HG03108 (cell line): ENCODE results near the gene LRP1B.

Experiments used
- ATAC-seq: cut with Tn5 transposase; IDR thresholded peaks from one replicate; pipeline ENCODE4 v1.9.1; 2021; ENCODE audit warnings: moderate library complexity; ENCODE audit not compliant: unreplicated experiment

Gene LRP1B

DNA sequence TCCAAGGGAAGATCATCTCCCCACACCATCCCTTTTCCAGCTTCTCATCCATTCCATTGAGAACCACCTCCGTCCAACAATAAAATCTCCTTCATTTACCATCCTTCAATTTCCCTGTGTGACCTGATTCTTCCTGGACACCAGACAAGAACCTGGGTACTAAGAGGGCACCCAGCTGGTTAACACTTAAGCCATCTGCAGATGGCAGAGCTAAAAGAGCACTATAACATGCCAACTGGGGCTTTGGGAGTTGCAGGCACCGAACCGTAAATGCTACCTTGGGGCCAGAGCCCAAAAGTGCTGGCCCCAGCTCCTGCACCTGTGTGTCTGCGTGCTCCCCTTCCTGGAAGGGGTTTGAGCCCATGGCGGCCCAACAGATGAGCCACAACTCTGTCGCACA is 655.0 kb downstream of the LRP1B start:
- ATAC-seq: no peak

DNA sequence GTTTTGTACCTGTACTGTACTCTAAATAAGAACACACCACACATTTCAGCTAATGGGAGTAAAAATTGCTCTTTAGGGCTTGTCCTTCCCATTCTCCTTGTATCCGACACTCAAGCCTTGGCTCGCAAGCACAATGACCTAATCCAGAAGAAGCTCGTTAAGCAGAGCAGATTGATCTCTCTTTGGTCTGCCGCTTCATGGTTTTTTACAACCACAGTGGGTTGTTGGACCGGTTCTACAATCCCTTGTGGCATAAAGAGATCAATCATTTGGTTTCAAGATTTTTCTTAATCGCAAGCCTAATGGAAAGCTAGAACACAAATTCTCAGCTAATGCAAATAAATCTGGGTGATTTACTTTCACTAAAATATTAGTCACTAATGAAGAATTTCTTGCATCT is 662.1 kb downstream of the LRP1B start:
- no peak for ATAC-seq

DNA sequence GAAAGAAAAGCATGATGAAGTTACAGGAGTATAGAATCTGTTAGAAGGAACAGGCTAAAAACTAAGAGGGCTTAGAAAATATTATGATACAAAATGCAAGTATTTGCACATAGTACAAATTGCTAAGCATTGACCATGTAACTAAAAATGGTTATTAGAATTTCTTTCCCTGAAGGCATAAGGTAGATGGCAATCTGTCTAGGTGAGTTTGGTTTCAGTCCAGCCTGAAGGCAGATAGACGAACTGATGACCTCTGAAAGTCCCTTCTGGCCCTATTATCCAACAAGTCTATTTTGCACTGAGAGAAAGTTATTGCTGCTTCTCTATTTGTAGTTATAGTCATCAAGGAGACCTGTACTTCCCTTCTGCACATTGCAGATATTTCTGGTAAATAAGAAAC is 663.5 kb downstream of the LRP1B start:
- ATAC-seq: no peak

DNA sequence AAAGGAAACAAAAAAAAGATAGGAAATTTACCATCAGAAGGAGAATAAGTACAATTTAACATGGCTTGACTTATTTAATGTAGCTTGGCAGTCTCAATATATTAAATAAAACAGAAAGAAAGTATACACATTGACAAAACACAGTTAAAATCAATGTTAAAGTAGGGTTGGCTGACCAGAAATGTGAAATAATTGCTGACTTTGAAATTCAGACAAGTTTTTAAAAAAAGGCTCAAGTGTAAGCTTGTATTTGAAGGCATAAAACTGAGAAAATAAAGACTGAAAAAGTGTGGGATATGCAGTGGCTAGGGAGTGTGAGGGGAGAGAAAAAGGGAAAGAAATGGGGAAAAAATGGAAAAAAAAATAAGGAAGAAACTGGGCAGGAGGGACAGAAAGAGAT is 665.8 kb downstream of the LRP1B start:
- no peak for ATAC-seq

DNA sequence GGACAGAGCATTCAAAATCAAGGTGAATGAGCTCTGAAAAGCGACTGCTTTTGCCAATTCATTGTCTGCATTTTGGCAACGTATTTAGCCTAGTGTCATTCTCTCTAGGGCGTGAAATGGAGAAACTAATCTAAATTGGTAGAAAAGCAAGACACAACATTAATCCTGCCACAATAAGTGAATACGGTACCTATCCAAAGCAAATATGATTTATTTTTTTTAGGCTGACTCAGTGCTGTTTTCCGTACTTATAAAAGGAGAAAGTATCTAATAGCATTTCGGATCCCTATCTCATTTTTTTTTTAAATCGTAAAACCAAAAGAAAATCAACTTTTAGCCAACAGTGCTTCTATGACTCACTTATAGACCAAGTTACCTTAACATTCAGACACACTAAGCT is 672.5 kb downstream of the LRP1B start:
- no peak for ATAC-seq

DNA sequence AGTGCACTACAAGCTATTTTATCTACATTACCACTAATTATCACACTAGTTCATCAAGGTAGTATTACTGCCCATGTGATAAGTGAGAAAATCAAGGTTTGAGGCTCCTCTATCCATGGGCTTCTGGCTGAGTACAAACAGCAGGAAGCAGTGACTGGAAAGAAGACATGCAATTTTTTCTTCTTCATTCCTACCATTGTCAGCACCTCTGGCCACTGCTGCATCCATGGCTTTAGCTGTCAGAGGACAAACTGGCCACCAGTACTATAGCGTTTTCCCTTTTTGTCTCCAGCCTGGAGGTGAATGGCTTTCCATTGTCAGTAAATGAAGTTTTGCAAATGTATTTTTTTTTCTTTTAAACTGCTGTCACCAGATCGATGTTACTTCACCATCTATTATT is 674.9 kb downstream of the LRP1B start:
- no peak for ATAC-seq

DNA sequence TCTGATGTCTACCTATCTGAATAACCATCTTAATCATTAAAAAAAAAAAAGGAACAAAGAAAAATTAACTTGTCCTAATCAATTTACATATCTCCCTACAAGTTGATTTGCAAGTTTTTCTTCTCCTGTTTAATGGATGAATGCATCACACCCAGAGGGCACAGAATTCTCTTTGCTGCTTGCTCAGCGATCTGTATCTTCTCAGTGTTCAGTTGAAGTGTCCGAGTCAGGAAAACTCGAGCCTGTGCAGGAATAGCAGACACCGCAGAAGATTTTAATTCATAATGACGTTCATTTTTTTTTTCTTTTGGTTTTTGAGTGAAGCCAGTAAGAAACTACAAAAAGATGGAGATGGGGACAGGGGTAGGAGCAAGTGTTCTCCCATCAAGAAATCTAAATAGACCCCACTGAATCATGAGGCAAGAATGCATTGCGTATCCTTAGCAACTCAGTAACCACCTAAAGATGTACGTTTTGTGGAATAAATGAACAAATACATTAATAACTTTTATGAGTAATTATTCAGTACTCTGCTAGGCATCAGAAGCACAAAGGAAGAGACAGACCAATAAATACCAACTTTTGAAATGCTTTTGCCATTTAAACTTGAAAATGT is 675.5 kb downstream of the LRP1B start:
- ATAC-seq: no peak

DNA sequence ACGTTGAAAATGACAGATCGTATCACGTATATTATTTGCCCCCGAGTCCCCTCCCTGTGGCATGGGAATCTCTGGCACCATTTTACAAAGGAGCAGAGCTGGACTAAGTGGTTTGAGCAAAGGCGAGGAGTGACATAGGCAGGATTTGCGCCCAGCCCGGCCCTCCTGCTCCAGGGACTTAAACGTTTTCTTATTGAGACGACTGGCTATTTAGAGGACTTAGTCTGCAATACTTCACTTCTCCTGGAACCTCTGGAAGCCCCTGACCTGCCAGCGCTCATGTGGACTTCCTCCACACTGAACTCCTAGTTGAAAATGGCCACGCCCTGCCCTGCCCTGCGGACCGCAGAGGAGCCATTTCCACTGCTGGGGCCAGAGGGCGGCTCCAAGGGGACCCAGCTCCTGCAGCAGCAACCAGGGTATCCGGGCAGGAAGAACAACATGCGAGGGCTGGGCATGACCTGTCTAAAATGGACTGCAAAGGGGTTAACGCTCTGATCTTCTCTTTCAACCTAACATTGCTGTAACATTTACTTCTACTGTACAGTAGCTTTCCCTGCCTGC is 690.7 kb downstream of the LRP1B start:
- ATAC-seq: no peak

DNA sequence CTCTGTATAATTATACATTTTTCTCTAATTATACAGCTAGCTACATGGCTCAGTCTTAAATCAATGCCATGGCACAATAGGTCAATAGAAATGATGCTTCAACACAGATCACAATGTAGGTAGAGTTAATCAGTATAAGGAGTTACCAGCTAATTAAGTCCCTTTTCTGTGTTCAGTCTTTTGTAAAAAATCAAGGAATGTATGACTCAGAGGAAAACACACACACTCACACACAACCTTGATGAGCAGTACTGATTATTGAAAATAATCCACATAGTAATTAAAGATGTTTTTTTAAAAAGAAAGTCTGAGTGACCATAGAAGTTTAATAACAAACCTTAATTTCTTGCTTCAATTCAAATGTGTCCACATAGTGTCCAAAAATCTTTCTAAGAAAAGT is 691.3 kb downstream of the LRP1B start:
- no peak for ATAC-seq

DNA sequence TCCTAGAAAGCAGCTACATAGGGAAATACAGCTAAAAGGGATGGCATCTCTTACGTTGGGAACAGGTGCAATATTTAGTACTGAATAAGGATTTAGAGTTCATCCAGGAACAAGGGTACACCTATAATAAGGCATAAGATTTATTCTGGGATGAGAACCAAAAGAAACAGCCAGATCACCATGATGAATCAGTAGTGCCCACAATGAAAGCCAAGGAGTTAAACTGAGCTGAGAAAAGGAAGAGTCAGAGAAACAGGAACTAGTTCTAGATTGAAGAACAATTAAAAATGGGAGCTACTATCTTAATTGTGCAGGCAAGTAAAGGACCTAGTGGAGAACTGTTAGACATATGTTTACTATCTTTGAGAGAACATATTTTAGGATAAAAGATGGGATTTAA is 692.3 kb downstream of the LRP1B start:
- no peak for ATAC-seq

DNA sequence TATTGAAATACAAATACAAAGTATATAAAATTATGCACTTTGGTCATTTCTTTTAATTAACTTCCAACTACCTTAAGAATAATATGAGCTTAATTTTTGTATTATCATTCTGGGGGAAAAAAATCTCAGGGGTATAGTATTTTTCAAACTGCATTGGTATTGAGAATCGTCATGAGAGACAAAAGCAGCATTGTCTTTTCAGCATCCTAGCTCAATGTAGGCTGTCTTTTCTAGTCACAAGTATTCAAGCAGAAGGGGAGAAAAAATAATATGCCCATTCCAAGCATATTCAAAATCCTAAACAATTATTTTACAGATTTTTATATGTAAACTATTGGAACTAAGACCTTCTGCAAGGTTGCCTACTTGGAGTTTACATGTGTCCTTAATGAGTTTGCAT is 693.3 kb downstream of the LRP1B start:
- ATAC-seq: no peak

DNA sequence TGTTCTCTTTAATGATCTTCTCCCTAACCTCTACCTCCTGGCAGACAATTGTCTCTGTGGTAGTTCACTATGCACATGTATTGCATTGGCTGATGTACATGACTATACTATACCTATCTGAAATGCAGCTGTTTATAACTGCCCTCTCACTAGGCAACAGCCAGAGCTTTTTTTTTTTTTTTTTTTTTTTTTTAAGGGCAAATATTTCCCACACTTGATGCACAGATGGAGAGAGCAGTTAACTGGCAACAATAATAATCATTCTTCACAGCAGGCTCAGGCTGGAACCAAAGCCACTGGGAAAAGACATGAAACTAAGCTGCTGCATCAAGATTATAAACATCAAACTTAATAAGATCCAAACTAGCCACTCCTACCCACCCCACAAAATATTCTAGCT is 707.7 kb downstream of the LRP1B start:
- no peak for ATAC-seq

DNA sequence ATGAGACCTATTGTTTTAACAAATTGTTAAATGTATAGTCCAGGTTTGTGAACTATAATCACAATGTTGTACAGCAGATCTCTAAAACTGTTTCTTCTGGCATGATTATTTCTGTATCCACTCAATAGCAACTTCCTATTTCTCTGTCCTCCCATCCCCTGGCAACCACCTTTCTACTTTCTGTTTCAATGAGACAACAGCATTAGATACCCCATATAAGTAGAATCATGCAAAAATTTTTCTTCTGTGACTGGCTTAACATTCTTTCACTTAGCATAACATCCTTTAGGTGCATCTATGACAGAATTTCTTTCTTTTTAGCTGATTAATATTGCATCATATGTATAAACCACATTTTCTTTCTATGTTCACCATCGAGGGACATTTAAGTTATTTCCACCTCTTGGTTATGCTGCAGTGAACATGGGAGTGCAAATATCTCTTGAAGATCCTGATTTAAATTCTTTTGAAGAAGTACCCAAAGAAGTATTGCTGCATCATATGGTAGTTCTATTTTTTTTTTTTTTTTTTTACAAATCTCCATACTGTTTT is 713.5 kb downstream of the LRP1B start:
- no peak for ATAC-seq

DNA sequence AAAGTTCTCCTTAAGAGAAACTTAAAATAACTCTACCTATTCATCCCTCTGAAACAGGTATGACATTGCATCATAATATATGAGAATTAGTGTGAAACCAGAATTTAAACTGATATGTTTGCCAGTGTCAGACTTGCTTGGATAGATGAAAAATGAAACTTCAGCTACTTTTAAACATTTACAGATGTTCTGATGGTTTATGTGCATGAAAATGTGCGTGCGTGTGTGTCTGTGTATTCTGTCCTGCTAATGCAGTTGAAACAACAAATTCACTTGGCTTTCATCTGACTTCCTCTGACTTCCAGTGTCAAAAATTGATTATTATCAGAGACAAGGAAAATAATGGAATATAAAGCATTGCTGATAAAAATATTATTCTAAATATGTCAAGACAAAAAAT is 719.4 kb downstream of the LRP1B start:
- no peak for ATAC-seq

DNA sequence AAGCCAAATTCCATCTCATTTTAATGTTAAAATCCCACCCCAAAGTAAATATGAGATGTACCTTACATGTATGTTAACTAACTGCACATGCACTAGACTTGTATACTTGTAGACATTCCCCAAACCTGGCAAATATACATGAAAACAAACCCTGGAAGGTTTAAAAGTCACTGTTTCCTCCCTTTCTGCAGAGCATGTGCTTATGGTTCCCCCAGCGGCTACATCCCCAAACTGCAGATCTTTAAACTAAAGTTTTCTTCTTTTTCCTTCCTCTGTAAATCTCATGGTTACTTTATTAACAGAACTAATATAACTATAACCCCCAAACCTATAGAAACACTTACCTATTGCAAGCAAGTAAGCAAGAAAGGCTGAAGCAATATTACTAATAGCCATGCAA is 731.5 kb downstream of the LRP1B start:
- no peak for ATAC-seq

DNA sequence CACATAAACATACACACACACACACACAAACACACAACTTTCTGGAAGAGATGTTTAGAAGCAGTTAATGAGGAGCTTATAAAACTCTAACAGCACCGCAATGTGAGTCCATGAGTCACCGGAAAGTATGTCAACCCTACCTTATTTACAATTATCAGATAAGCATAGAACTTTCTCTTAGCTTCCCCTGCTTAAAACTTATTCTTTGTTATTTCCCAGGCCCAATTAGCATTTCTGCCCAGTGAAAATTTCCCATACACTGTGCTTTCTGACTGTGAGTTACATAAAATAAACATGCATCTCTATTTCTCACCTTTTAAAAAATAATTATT is 737.6 kb downstream of the LRP1B start:
- ATAC-seq: no peak

DNA sequence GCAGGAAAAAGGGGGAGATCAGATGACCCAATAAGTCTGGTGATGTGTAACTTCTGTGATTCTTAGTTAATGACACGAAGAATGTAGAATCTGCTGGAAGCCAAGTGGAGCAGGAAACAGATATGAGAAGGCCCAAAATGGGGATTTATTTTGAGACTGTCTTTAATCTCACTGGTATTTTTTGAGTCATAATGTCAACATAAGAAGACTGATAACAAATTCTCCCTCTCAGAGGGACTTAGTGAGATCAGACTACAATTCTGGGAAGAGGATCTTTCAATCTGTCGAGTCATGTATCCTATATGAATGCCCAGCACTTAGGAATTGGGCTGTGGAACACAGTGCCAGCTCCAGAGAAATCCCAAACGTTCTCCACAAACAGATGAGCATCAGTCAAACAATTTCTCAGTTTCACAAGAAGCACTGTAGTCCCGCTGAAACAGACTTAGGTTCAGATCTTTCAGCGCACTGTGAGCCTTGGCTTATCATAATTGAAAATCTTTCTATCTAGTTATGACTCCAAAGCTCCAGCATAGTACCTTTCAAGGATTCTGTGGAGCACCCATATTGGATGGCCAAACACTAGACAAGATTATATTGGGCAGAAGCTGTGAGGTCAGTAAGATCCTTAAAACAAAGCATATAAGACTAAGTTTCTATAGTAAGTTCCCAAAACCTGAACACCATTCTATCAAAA is 738.2 kb downstream of the LRP1B start:
- ATAC-seq: no peak

DNA sequence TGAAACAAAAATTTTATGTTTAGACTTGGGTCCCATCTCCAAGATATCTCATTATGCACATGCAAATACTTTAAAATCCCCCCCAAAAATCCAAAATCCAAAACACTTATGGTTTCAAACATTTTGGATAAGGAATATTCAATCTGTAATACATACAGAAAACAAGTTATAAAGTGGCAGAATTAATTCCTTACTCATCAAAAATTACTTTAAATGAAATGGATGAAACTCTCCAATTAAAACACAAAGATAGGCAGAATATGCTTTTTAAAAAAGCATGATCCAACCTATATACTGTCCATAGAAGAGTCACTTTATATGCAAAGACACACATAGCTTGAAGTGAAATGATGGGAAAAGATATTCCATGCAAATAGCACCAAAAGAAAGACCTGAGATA is 744.6 kb downstream of the LRP1B start:
- no peak for ATAC-seq

DNA sequence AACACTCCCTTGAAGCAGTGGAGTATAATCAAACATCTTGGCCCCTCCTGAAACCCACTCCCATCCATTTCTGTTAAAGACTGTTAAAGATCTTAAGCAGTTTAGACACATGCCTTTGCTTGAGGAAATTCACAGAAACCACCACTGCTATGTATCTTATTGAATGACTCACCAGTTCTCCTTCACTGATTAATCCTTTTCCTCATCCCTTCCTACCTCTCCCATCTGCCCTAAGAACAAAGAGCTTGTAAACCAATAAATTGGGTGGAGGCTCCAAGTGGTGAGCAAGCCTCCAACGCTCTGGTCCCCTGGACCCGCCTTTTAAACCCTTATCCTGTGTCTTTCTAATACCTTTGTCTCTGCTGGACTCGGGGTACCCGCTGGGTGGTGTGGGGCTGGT is 746.1 kb downstream of the LRP1B start:
- ATAC-seq: no peak

DNA sequence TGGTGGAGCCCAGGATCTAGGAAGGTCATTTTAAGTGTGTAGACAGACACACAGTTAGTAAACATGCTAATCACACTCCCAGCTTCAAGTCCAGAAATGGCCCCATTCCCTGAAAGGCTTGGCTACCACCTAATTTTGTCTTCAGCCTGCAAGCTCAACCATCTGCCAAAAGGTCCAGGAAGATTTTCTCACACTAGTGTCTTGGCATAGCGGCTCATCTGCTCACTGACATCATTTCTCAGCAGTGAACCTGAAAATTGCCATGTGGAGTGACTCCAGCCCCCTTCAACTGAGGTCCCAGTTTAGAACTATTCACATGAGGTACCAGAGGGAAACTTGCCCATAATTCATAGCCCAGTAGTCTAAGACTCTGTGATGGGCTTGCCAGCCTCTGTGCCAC is 748.9 kb downstream of the LRP1B start:
- no peak for ATAC-seq

DNA sequence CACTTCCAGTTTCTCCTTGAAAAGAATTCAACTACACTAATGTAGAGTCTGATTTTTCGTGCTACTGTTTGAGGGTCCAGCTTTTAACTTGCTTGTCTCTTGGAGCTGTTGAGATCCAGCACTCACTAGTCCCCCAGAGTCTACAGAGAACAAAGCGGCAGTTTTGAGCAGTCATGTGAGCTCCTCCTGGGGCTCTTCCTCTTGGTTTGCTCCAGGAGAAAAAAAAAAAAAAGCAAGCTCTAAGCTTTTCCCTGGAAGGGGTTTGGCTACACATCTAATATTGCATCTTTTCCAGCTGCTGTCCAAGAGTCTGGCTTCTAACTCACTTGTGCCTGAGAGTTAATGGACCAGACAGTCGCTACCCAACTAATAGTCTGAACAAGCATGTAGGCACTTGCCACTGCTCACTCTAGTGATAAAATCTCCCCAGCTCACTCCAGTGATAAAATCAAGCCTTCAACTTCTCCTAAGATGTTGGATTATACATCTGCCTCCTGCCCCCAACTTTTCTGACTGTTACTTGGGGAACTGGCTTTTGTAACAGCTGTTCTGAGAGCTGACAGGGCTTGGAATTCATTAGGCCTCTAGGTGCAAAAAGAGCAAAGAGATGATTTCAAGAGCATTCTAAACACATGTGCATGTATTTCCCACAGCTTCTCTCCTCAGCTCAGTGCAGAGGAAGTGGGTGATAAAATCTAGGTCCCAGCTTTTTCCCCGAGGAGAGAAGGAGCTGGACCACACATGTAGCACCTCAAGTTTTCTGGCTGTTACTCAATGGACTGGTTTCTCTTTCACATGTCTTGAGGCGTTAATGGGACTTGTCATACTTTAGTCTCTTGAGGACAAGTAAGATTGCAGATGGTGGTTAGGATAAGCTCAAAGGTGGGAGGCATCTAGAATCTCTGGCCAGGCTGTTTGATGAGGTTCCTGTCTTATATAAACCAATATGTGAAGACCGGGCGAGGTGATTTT is 750.5 kb downstream of the LRP1B start:
- no peak for ATAC-seq
